GM20000 (cell line): Measurements from ENCODE around the gene ADARB2.

ENCODE experiments used
- DNase-seq: peaks from one replicate; pipeline ENCODE4 v3.0.0; 2012; ENCODE audit warnings: low spot score
- CTCF ChIP-seq: IDR thresholded peaks from 2 replicates; pipeline ENCODE4 v1.5.1; 2012; ENCODE audit warnings: mild to moderate bottlenecking, control low read depth; ENCODE audit errors: extremely low read depth, missing control alignments

The ADARB2 gene

GRCh38 chr10:1579671-1580070 is 157.7 kb downstream of the ADARB2 start:
- DNase-seq = no peak
- no peak for TF ChIP-seq CTCF

- no peak for DNase-seq
- no peak for TF ChIP-seq CTCF
Measured at GRCh38 chr10:1579141-1579491, 158.2 kb downstream of the ADARB2 start.

GRCh38 chr10:1578392-1579140 is 158.8 kb downstream of the ADARB2 start:
- no peak for DNase-seq
- TF ChIP-seq CTCF = no peak

- no peak for TF ChIP-seq CTCF
- DNase-seq = no peak
Measured at GRCh38 chr10:1577945-1578344, 159.4 kb downstream of the ADARB2 start.

- no peak for DNase-seq
- TF ChIP-seq CTCF = no peak
Measured at GRCh38 chr10:1577373-1577770, 160.0 kb downstream of the ADARB2 start.

GRCh38 chr10:1576467-1577372 is 160.6 kb downstream of the ADARB2 start:
- no peak for DNase-seq
- no peak for TF ChIP-seq CTCF

GRCh38 chr10:1575481-1576244 is 161.7 kb downstream of the ADARB2 start:
- TF ChIP-seq CTCF = no peak
- DNase-seq = no peak
